GM18867 (cell line): Measurements from ENCODE around the gene PMM2.

Experiments
- ATAC-seq: cut with Tn5 transposase; IDR thresholded peaks from one replicate; pipeline ENCODE4 v1.9.1; 2021; ENCODE audit warnings: mild to moderate bottlenecking, moderate library complexity; ENCODE audit not compliant: unreplicated experiment

The PMM2 gene

DNA sequence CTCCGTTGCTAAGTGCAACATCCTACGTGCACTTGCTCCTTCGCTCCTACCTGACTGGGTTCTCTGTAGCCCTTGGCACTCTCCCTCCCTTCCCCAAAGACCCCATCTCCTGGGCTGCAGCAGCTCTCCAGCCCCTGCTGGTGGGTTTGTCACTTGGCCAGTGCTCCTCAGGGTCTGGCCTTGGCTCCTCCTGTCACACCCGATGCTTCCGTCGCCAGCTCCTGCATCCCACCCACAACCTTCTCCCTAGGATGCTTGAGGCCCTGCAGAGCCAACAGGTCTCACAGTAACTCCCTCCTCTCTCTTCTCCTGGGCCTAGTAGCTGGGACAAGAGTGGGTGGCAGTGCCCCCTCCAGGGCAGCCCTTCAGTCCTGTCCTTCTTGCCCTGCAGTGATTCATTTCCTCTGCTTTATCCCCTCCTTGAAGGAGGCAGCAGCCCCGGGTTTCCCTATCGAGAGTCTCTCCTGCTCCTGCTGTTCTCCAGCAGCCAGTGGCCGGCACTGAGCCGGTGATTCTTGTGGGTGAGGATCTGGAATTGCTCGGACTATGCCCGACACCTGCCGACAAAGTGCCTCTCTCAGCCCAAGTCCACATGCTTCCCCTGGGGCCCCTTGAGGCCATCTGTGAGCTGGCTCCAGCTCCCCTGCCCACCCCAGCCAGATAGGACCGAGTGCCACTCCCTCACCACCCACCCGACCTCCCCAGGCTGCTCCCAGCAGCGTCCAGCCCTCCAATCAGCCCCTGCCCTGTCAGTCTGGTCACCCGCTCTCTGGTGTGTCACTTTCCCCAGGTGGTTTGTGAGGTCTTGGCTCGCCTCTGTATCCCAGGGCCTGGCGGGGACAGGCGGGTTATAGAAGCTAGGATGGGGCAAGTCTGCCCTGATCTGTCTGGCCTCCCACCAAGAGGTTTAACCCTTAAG is 88.3 kb downstream of the PMM2 start:
- ATAC-seq: no peak

- no peak for ATAC-seq
These were observed 89.2 kb downstream of the PMM2 start for GRCh38 chr16:8886593-8887430.

GRCh38 chr16:8887431-8887765 is 89.8 kb downstream of the PMM2 start:
- ATAC-seq: no peak

GRCh38 chr16:8887952-8888560 is 90.4 kb downstream of the PMM2 start:
- ATAC-seq: no peak

GRCh38 chr16:8888951-8889892 is 91.6 kb downstream of the PMM2 start:
- no peak for ATAC-seq

- no peak for ATAC-seq
These were observed 92.4 kb downstream of the PMM2 start for GRCh38 chr16:8889893-8890548.

- no peak for ATAC-seq
These were observed 92.9 kb downstream of the PMM2 start for GRCh38 chr16:8890549-8890921.

GRCh38 chr16:8892101-8892575 is 94.5 kb downstream of the PMM2 start:
- peak; percentile 24 for ATAC-seq

GRCh38 chr16:8893426-8893825 is 95.8 kb downstream of the PMM2 start:
- no peak for ATAC-seq

DNA sequence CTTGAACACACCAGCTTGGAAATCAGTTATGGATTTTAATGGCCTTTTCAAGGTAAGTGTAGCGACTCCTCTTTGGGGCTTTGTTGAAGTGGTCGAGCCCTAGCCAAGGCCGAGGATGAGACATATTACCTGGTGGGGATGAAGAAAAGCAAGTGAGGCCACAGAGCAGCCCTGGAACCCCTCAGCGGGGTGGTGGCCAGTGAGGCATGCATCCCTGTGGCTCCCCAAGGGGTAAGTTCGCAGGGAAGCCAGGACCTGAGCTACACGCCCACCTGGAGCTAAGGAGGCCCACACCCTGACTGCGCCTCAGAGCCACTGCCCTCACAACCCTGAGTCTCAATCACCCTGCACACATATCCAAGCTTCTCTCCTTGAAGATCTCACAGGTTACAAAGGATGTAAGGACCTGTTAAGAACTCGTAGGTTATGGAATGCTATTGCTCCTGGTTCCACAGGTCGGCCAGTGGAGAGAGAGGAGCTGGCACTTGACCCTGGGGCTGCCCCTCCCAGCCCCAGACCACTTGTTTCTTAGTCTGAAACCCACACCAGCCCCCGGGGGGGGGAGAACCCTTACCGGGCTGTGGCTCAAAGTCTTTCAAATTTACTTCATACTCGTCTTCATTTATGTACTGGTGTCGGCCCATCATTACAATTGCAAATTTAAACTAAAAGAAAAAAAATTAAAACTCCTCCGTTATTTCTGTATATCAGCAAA is 96.5 kb downstream of the PMM2 start:
- no peak for ATAC-seq

GRCh38 chr16:8894736-8895334 is 97.2 kb downstream of the PMM2 start:
- no peak for ATAC-seq

DNA sequence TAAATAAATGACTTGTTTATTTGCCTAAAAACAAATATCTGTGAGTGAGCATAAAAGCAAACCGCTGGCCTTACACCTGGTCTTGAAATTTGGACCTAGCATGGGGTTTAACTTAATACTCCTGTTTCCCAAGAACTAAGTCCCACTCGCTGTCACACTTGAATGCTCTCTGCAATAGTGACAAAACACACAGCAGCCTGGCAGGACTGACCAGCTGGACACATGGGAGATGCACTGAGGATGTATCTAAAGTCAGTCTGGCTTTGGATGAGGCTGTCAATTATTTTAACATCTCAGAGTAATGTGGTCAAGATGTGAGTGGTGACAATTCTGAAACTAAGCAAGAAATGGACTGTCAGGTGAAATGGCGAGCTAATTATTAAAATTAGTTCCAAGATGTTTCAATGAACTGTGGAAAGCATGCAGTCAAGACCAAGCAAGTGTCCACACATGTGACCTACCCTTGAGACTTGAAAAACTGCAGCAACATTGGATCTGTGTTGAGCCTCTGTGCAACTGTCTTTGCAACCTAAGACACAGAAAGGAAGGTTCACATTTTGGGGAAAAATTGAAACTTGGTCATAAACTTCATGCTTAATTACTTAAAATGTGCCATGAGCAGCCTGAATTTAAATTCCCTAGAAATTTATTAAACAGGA is 101.2 kb downstream of the PMM2 start:
- ATAC-seq: no peak
